GM21717 (cell line): ENCODE results near the gene TBL1X.
"Not testable (repeated sequence)": the region's sequence is repeated elsewhere in the genome, so short reads cannot be mapped to it uniquely, and the experiment has no call there.

Experiments
- ATAC-seq: cut with Tn5 transposase; IDR thresholded peaks from one replicate; pipeline ENCODE4 v1.9.1; 2021; ENCODE audit warnings: mild to moderate bottlenecking, moderate library complexity; ENCODE audit not compliant: unreplicated experiment

Gene TBL1X

GRCh38 chrX:9532349-9532748, 67.5 kb downstream of the TBL1X start:
- ATAC-seq = no peak

- no peak for ATAC-seq
Observed at GRCh38 chrX:9533611-9534010, 68.8 kb downstream of the TBL1X start.

- ATAC-seq = no peak
Observed at GRCh38 chrX:9534686-9535085, 69.8 kb downstream of the TBL1X start.

DNA sequence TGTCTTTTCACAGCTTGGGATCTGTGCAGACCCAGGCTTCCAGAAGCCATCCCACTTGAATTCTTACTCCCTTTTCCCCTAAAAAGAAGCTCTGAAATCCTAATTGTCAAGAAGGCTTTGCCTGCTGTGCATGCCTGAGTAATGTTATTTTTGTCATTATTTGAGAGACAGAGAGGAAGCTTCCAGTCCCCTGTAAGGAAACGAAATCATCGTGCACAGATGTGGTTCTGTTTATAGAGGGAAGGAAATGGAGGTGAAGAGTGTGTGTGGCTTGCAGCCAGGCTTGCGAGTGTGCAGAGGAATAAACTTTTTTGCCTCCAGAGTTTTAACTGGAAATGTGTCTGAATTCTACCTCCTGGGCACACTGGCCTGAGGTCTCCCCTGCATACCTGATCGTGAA, 70.2 kb downstream of the TBL1X start:
- no peak for ATAC-seq

GRCh38 chrX:9536156-9536555, 71.3 kb downstream of the TBL1X start:
- not testable (repeated sequence) for ATAC-seq

DNA sequence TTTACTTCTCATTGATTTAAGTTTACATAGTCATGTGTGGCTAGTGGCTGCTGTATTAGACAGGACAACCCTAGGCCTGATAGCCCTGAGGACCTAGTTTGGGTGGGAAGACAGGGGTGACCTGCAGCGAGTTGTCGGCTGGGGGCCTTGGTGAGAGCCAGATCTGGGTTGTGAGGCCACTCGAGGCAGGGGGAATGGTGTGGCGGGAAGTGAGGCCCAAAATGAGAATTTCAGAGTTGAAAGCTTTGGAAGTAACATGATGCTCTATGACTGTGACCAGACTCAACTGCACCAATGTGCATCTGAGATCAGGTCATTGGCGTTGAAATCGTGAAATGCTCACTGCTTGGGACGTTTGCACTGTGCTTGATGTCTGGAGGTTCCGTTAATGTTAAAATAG, 72.9 kb downstream of the TBL1X start:
- no peak for ATAC-seq

GRCh38 chrX:9538544-9539045, 73.7 kb downstream of the TBL1X start:
- ATAC-seq = no peak

DNA sequence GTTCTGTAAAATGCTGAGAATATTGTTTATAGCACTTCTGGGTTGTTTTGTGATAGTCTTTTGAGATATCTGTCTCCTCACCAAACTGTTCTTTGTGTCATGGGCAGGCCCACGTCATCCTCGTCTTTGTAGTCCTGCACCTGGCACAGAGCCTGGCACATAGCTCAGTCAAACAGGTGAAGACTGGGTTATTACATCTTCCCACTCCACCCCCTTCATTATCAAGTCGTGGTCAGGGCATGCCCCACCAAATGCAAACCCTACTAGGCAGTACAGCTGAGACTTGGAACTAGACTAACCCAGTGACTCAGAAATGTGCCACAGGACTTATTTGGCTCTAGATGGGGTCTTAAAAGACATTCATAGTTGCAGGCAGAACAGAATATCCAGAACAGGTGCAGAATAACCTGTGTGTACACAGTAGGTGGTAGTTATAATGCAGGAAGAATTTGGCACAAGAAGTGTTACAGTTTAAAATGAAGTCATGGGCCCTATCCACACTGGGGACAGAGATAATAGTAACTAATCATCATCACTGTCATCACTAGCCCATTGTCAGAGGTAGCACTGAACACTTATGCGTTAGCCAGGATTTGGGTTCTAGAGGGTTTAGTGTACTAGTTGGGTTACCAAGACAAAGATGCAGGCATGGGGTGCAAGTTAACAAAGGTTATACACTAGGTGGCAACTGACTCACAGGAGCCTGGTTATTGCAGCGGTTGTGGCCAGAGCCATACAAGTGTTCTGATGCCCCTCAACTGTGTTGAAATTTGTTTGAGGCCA, 74.9 kb downstream of the TBL1X start:
- no peak for ATAC-seq

DNA sequence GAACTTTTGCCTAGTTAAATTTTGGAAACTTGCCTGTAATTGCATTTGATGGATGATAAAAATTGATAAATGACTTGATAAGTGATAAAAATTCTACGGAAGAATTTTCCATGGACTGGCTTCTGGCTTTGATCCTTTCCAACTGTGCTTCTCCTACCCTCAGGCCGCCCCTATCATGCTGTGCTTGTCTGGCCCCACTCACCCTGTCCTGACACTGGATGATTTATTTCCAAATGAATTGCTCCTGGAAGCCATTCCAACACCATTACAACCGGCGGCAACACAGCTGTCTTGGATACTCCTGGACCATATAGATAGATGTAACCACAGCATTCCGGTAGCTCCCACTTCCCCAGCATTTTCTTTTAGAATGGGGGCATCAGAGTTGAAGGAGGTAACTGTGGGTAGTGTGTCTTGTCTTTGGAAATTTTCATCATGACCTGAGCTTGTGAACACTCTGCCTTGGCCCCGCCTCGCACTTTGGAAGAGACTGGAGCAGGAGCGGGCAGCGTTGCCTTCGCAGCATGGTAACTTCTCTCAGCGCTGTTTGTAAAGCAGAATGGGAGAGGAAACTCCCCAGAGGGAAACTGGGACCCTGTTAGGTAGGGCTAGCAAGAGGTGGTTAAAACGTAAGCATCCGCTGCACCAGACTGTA, 77.4 kb downstream of the TBL1X start:
- no peak for ATAC-seq

- no peak for ATAC-seq
Observed at GRCh38 chrX:9542761-9543111, 77.9 kb downstream of the TBL1X start.

GRCh38 chrX:9555354-9555753, 90.5 kb downstream of the TBL1X start:
- no peak for ATAC-seq

GRCh38 chrX:9557091-9557490, 92.2 kb downstream of the TBL1X start:
- ATAC-seq = no peak

- no peak for ATAC-seq
Observed at GRCh38 chrX:9557521-9557920, 92.7 kb downstream of the TBL1X start.

DNA sequence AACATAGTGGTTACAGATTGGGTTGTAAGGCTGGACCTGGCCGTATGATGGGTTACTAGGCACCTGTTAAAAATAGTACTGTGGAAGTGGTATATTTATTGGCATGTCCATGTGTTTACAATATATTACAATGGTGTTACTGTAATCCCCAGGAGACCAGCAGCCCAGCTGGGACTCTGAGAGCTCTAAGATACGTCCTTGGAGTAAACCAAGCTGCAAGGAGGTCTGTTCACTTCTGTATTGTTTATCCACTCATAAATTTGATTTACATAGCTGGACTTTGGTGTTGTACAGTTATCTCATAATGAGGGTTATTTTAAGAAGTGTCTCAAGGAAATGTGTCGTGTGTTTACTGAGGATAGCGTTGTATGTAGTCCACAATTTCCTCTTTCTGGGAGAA, 93.8 kb downstream of the TBL1X start:
- ATAC-seq = no peak

DNA sequence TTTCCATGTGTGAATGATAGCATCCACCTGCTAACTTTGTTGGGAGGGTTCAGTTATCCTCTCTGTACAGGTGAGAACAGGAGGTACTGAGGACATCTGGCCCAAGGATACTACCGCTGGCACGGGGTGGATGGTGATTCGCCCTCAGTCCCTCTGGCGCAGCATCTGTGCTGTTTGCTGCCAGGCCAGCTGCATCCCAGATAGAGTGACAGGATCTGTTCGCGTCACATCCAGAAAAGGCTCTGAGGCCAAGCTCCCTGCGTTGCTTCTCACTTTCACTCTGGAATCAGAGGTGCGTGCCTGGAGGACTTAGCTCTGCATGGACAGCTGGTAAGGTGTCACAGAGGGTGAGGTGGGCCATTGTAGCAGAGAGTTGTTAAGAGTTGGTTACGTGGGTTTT, 95.4 kb downstream of the TBL1X start:
- ATAC-seq = no peak

DNA sequence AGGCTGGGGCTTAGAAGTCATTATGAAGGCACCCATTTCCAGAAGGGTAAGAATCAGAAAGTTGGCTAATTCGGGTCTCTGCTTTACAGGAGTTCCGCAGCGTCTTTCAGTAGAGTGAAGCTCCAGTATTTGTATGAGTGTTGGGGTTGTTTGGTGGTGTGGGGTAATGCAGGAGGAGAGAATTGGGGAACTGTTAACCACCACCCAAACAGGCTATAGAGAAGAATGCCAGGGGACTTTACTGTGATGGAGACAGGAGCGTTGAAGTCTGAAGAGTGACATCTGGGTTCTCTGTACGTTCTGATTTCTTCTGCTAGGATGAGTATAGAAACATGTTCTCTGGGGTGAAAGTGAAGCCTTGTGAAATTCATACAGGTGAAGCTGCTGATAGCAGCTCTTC, 96.3 kb downstream of the TBL1X start:
- ATAC-seq = no peak

GRCh38 chrX:9562851-9563250, 98.0 kb downstream of the TBL1X start:
- no peak for ATAC-seq

- ATAC-seq = no peak
Observed at GRCh38 chrX:9566150-9566621, 101.3 kb downstream of the TBL1X start.

- no peak for ATAC-seq
Observed at GRCh38 chrX:9569876-9570301, 105.0 kb downstream of the TBL1X start.

DNA sequence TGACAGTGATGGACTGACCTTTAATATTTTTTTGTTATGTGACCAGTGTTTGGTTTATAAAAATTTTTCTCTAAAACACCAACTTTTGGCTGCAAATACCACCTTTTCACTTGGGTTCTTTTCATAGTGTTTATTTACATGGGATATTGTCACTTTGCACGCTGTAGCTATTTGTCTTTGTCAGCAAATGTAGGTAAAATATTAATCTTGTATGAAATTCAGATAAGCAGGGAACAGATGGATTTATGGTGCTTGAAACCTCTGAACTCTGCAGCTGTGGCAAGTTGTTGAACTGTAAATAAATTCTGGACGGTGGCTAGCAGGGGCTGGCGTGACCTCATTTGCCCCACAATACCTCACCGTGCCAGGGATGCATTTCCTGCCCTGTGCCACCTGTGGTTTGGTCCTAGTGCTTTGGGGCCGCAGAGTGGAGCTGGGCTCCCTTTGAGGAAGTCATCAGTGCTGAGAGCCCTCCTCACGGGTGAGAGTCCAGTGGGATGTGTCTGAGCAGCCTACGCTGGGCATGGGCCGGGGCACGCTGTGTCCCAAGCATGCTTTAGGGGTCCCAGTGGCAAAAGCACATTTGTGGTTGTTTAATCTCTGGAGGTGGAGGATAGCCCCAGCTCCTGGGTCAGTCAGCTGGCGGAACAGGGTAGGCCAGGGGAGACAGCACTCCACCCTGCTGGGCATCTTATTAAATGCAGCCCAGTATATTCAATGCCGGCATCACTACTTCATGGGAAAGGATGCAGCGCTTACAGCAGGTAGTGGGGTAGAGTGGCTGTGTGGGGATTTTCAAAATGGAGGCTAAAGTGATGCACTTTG, 108.6 kb downstream of the TBL1X start:
- ATAC-seq = no peak

DNA sequence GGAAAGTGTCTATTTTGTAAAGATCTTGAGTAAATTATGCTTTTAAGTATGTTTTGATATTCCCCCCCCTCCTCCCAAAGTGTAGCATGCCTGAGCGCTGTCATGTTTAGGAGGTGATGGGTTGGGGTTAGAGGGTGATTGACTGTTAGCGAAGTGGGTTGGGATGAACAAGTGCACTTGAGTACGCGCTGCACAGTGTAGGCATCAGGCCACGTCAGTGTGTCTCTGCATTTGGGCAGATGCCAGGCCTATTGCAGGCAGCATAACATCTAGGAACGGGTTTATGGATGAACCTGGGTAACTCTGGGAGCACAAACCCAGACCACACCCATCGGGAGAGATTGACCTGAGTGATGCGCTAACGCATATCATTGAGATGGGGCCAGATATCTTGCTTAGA, 111.2 kb downstream of the TBL1X start:
- ATAC-seq = no peak
